ENCODE data around the gene REV1. TPM values are rescaled to one million over a fixed set of nuclear protein-coding genes. Genes with fewer than 3 reads are reported as not detected.

REV1 gene
- 18.1 and 34.0 TPM in 2 replicates for total RNA-seq

- DNase-seq (ENCODE audit: low read depth) = peak; percentile 65
- TF ChIP-seq CTCF (conservative IDR thresholded peaks at IDR 0.05; ENCODE audit: low read depth, low read length) = peak; percentile 69
- H3K4me3 ChIP-seq (ENCODE audit: low read depth, low read length) = peak within 1 kb of the TSS; percentile 85
Measured at GRCh38 chr2:99489761-99490622, at the start of gene REV1. Gene REV1, minus strand, starts transcription at chr2:99490017. Its CDS starts 25,042 bp downstream, at chr2:99464975.

- TF ChIP-seq CTCF (conservative IDR thresholded peaks at IDR 0.05; ENCODE audit: low read depth, low read length) = no peak
- no peak overlapping the region for H3K4me3 ChIP-seq (ENCODE audit: low read depth, low read length)
- no peak for DNase-seq (ENCODE audit: low read depth)
Measured at GRCh38 chr2:99537910-99538485, 48.2 kb upstream of the REV1 start.

- no peak overlapping the region for H3K4me3 ChIP-seq (ENCODE audit: low read depth, low read length)
- no peak for TF ChIP-seq CTCF (conservative IDR thresholded peaks at IDR 0.05; ENCODE audit: low read depth, low read length)
- DNase-seq (ENCODE audit: low read depth) = no peak
Measured at GRCh38 chr2:99524056-99524455, 34.2 kb upstream of the REV1 start.

- no peak for TF ChIP-seq CTCF (conservative IDR thresholded peaks at IDR 0.05; ENCODE audit: low read depth, low read length)
- H3K4me3 ChIP-seq (ENCODE audit: low read depth, low read length) = no peak overlapping the region
- no peak for DNase-seq (ENCODE audit: low read depth)
Measured at GRCh38 chr2:99522157-99522556, 32.3 kb upstream of the REV1 start.

GRCh38 chr2:99520813-99521212 lies 31.0 kb upstream of the REV1 start:
- no peak overlapping the region for H3K4me3 ChIP-seq (ENCODE audit: low read depth, low read length)
- TF ChIP-seq CTCF (conservative IDR thresholded peaks at IDR 0.05; ENCODE audit: low read depth, low read length) = no peak
- DNase-seq (ENCODE audit: low read depth) = no peak

- DNase-seq (ENCODE audit: low read depth) = no peak
- TF ChIP-seq CTCF (conservative IDR thresholded peaks at IDR 0.05; ENCODE audit: low read depth, low read length) = no peak
- H3K4me3 ChIP-seq (ENCODE audit: low read depth, low read length) = no peak overlapping the region
Measured at GRCh38 chr2:99520195-99520594, 30.4 kb upstream of the REV1 start.

Measured in epithelial cell of proximal tubule (primary cell).